HepG2 (cell line): ENCODE results near the gene ALKBH2. TPM values are rescaled to one million over a fixed set of nuclear protein-coding genes. Genes with fewer than 3 reads are reported as not detected.

Experiments
- ARHGAP35 ChIP-seq: sonication (generic); formaldehyde crosslinking; IDR thresholded peaks from 2 replicates; pipeline ENCODE4 v1.9.0; 2022; ENCODE audit warnings: mild to moderate bottlenecking, inconsistent platforms, moderate library complexity, missing genetic modification reagents, borderline replicate concordance
- KIAA2018 ChIP-seq: sonication (generic); formaldehyde crosslinking; IDR thresholded peaks from 2 replicates; pipeline ENCODE4 v1.5.0; 2020; ENCODE audit warnings: mild to moderate bottlenecking, missing genetic modification reagents, borderline replicate concordance
- NCOR1 ChIP-seq: fragments of 200-600 bp; sonication (generic); IDR thresholded peaks from 2 replicates; pipeline ENCODE4 v1.7.0; 2017; ENCODE audit warnings: antibody characterized with exemption, low read length, borderline replicate concordance
- PCBP2 ChIP-seq: fragments of 200-400 bp; formaldehyde crosslinking; optimal IDR thresholded peaks from 2 replicates; pipeline ENCODE3; 2018; ENCODE audit warnings: low read length, low read depth; ENCODE audit not compliant: poor library complexity, severe bottlenecking
- RBFOX2 ChIP-seq: fragments of 200-400 bp; formaldehyde crosslinking; IDR thresholded peaks from 2 replicates; pipeline ENCODE4 v1.6.1; 2017; ENCODE audit warnings: low read depth, mild to moderate bottlenecking, low read length
- SRF ChIP-seq: IDR thresholded peaks from 2 replicates; pipeline ENCODE4 v1.6.1; 2011; ENCODE audit warnings: mild to moderate bottlenecking, low read depth, low read length, moderate library complexity
- THAP8 ChIP-seq: sonication (generic); formaldehyde crosslinking; IDR thresholded peaks from 2 replicates; pipeline ENCODE4 v1.5.1; 2020; ENCODE audit warnings: missing genetic modification reagents, mild to moderate bottlenecking, borderline replicate concordance
- ZFP36 ChIP-seq: fragments of 150-350 bp; IDR thresholded peaks from 2 replicates; pipeline ENCODE4 v1.6.1; 2018; ENCODE audit warnings: borderline replicate concordance, low read length, low read depth; ENCODE audit not compliant: partially characterized antibody
- polyA plus RNA-seq, 8 experiments: library from polyadenylated mRNA; depleted of rRNA in 3 of 8; stranded (reverse) in 7 of 8; unstranded in 1 of 8; fragments of >200 nt; fragmentation: Illumina TruSeq in 4 of 8; extraction: Trizol in 4 of 8; gene quantifications; 2 replicates each; pipeline versions ENCODE4 v1.2.1 to v1.2.3, GENCODE V29; 2011 to 2016; ENCODE audit warnings: low read depth in 4 of 8, missing spikeins in 1 of 8, mixed read lengths in 1 of 8; ENCODE audit not compliant: insufficient read depth in 1 of 8
- total RNA-seq, 5 experiments: library from RNA; depleted of rRNA; stranded (reverse); fragments of >200 nt; fragmentation: Illumina TruSeq; extraction: Trizol; gene quantifications; 2 replicates each; pipeline ENCODE4 v1.2.3, GENCODE V29; 2016; ENCODE audit warnings: low read depth in 1 of 5
- TF ChIP-seq, protein P1 (sequence below): sonication (generic); formaldehyde crosslinking; IDR thresholded peaks from 2 replicates; pipeline ENCODE4 v1.8.0; 2022; ENCODE audit warnings: missing genetic modification reagents, mild to moderate bottlenecking, borderline replicate concordance
- TF ChIP-seq, protein P2 (sequence below): sonication (generic); formaldehyde crosslinking; IDR thresholded peaks from 2 replicates; pipeline ENCODE4 v1.9.0; 2021; ENCODE audit warnings: mild to moderate bottlenecking, missing genetic modification reagents

Gene ALKBH2
- total and polyA plus RNA-seq, 2 of the 13 experiments (the other 11 are each of a cell fraction or from before 2014, with no cell fraction given), result 21.0 to 40.5 TPM

DNA sequence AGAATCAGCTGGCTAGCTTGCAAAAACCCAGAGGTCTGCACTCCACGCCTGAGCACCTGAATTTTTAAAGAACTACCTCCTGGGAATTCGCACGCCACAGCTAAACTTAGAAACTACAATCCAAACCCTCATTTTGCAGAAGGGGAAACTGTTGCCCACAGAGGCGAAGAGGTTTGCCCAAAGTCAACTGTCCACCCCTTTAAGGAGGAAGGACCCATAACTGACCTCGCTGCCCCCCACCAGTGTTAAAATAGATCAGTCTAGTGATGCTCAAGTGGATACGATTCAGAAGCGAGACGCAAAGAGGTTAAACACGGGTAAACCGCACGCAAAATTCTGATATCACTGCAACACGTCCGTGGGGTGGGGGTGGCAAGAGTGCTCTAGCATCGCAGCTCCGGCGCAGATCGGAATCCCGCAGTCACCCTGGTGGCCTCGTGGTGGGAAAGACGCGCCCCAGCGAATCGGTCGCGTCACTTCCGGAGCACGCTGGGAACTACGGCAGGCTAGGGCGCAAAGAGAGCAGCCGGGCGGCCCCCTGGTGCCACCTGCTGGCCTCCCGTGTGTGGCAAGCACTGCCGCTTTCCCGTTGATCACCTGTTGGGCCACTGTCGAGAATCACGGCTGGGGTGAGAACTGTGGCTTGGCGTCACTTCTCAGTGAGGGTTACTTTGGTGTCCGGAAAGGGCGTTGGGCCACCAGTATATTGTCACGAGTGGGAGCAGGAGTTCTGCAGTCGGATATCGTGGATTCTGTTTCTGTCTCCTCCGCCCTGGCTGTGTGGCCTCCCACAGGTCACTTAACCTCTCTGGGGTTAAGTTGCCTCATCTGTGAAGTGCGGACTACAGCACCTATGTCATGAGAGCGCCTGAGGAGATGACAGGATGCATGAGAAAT is at the start of gene ALKBH2 (continued):
- TF ChIP-seq KIAA2018 (CRISPR knock-in tag), result 0 out of 2 replicates have a peak, but pooled peaks have one; percentile 43
- TF ChIP-seq, protein P1, sequence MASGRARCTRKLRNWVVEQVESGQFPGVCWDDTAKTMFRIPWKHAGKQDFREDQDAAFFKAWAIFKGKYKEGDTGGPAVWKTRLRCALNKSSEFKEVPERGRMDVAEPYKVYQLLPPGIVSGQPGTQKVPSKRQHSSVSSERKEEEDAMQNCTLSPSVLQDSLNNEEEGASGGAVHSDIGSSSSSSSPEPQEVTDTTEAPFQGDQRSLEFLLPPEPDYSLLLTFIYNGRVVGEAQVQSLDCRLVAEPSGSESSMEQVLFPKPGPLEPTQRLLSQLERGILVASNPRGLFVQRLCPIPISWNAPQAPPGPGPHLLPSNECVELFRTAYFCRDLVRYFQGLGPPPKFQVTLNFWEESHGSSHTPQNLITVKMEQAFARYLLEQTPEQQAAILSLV (CRISPR knock-in tag), result peak; percentile 89
- TF ChIP-seq NCOR1, result 0 out of 2 replicates have a peak, but pooled peaks have one; percentile 29
- no peak for TF ChIP-seq SRF
- TF ChIP-seq RBFOX2, result peak; percentile 79
- TF ChIP-seq, protein P2, sequence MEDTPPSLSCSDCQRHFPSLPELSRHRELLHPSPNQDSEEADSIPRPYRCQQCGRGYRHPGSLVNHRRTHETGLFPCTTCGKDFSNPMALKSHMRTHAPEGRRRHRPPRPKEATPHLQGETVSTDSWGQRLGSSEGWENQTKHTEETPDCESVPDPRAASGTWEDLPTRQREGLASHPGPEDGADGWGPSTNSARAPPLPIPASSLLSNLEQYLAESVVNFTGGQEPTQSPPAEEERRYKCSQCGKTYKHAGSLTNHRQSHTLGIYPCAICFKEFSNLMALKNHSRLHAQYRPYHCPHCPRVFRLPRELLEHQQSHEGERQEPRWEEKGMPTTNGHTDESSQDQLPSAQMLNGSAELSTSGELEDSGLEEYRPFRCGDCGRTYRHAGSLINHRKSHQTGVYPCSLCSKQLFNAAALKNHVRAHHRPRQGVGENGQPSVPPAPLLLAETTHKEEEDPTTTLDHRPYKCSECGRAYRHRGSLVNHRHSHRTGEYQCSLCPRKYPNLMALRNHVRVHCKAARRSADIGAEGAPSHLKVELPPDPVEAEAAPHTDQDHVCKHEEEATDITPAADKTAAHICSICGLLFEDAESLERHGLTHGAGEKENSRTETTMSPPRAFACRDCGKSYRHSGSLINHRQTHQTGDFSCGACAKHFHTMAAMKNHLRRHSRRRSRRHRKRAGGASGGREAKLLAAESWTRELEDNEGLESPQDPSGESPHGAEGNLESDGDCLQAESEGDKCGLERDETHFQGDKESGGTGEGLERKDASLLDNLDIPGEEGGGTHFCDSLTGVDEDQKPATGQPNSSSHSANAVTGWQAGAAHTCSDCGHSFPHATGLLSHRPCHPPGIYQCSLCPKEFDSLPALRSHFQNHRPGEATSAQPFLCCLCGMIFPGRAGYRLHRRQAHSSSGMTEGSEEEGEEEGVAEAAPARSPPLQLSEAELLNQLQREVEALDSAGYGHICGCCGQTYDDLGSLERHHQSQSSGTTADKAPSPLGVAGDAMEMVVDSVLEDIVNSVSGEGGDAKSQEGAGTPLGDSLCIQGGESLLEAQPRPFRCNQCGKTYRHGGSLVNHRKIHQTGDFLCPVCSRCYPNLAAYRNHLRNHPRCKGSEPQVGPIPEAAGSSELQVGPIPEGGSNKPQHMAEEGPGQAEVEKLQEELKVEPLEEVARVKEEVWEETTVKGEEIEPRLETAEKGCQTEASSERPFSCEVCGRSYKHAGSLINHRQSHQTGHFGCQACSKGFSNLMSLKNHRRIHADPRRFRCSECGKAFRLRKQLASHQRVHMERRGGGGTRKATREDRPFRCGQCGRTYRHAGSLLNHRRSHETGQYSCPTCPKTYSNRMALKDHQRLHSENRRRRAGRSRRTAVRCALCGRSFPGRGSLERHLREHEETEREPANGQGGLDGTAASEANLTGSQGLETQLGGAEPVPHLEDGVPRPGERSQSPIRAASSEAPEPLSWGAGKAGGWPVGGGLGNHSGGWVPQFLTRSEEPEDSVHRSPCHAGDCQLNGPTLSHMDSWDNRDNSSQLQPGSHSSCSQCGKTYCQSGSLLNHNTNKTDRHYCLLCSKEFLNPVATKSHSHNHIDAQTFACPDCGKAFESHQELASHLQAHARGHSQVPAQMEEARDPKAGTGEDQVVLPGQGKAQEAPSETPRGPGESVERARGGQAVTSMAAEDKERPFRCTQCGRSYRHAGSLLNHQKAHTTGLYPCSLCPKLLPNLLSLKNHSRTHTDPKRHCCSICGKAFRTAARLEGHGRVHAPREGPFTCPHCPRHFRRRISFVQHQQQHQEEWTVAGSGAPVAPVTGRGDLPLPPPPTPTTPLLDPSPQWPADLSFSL (CRISPR knock-in tag), result no peak
- TF ChIP-seq ARHGAP35 (CRISPR knock-in tag), result peak; percentile 92
- TF ChIP-seq ZFP36, result no peak
- TF ChIP-seq THAP8 (CRISPR knock-in tag), result peak; percentile 98
- TF ChIP-seq PCBP2, result no peak
